ENCODE measurements around the gene RAP1GAP2.

Gene RAP1GAP2

GRCh38 chr17:2819921-2820501, 23.8 kb downstream of the RAP1GAP2 start:
- ChIA-PET CTCF (no interaction called here), POLR2A (no interaction called here)
- Histone ChIP-seq H3K9me3 (ENCODE audit: control insufficient read depth, insufficient read depth, low read depth, low read length) (no peaks in the 10 kb centered on the region), H3K4me1 (ENCODE audit: control insufficient read depth, insufficient read depth, low read length) (0 out of 2 replicates have a peak, but pooled peaks cover 3% of the 10 kb centered on the region), H3K36me3 (ENCODE audit: control insufficient read depth in 2 of 2, insufficient read depth in 1 of 2, low read length in 2 of 2) (no peaks in the 10 kb centered on the region), H3K4me3 (ENCODE audit: low read depth, low read length) (no peak overlapping the region), H3K27ac (ENCODE audit: extremely low read depth, low read depth, low read length) (no peak overlapping the region)
- TF ChIP-seq MZF1 (tag by site-specific recombination; IDR thresholded peaks at IDR 0.05; ENCODE audit: borderline replicate concordance) (peak; percentile 94), ZNF843 (tag by site-specific recombination; IDR thresholded peaks at IDR 0.05) (no peak)

- CTCF ChIA-PET: interaction anchor here (0.6 to 0.8 kb wide), 4 partner anchors 22 to 730 kb away, joined by 3 to 4 read pairs (median 3); no protein-coding TSS in a partner anchor
- POLR2A ChIA-PET: interaction anchor here (0.6 kb wide), 2 partner anchors 11 to 915 kb away, joined by 3 to 5 read pairs; no protein-coding TSS in a partner anchor
Measured at GRCh38 chr17:2821868-2822267, 25.6 kb downstream of the RAP1GAP2 start.

DNA sequence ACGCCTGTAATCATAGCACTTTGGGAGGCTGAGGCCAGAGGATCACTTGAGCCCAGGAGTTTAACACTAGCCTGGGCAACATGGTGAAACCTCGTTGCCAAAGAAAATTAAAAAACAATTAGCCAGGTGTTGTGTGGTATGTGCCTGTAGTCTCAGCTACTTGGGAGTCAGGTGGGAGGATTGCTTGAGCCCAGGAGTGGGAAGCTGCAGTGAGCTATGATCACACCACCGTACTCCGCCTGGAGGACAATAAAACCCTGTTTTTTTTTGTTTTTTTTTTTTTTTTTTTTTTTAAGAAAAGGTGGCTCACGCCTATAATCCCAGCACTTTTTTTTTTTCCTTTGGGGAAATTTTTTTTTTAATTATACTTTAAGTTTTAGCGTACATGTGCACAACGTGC, 26.1 kb downstream of the RAP1GAP2 start:
- CTCF ChIA-PET: interaction anchor here (0.6 to 0.8 kb wide), 2 partner anchors 22 to 730 kb away, joined by 3 read pairs; no protein-coding TSS in a partner anchor
- H3K9me3 ChIP-seq (ENCODE audit: control insufficient read depth, insufficient read depth, low read depth, low read length): no peaks in the 10 kb centered on the region
- no peak overlapping the region for H3K27ac ChIP-seq (ENCODE audit: extremely low read depth, low read depth, low read length)
- TF ChIP-seq ZNF138 (tag by site-specific recombination; IDR thresholded peaks at IDR 0.05; ENCODE audit: borderline replicate concordance) (no peak), ZFHX2 (tag by site-specific recombination; conservative IDR thresholded peaks at IDR 0.05) (peak; percentile 19; the same call in 1 of the 2 replicates), EGR2 (tag by site-specific recombination; IDR thresholded peaks at IDR 0.05; ENCODE audit: low read depth) (peak; percentile 53), ZNF785 (tag by site-specific recombination; IDR thresholded peaks at IDR 0.05) (no peak), ZNF366 (tag by site-specific recombination; conservative IDR thresholded peaks at IDR 0.05) (no peak)
- TF ChIP-seq, protein P1, sequence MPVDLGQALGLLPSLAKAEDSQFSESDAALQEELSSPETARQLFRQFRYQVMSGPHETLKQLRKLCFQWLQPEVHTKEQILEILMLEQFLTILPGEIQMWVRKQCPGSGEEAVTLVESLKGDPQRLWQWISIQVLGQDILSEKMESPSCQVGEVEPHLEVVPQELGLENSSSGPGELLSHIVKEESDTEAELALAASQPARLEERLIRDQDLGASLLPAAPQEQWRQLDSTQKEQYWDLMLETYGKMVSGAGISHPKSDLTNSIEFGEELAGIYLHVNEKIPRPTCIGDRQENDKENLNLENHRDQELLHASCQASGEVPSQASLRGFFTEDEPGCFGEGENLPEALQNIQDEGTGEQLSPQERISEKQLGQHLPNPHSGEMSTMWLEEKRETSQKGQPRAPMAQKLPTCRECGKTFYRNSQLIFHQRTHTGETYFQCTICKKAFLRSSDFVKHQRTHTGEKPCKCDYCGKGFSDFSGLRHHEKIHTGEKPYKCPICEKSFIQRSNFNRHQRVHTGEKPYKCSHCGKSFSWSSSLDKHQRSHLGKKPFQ (tag by site-specific recombination; IDR thresholded peaks at IDR 0.05): peak; percentile 41; the same call in 1 of the 2 replicates
- TF ChIP-seq, protein P2, sequence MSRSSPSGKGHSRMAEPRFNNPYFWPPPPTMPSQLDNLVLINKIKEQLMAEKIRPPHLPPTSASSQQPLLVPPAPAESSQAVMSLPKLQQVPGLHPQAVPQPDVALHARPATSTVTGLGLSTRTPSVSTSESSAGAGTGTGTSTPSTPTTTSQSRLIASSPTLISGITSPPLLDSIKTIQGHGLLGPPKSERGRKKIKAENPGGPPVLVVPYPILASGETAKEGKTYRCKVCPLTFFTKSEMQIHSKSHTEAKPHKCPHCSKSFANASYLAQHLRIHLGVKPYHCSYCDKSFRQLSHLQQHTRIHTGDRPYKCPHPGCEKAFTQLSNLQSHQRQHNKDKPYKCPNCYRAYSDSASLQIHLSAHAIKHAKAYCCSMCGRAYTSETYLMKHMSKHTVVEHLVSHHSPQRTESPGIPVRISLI (tag by site-specific recombination; IDR thresholded peaks at IDR 0.05): peak; percentile 67
- no peaks in the 10 kb centered on the region for H3K4me1 ChIP-seq (ENCODE audit: control insufficient read depth, insufficient read depth, low read length)
- POLR2A ChIA-PET: interaction anchor here (0.6 kb wide), 1 partner anchor 916 kb away, joined by 5 read pairs; no protein-coding TSS in a partner anchor
- H3K36me3 ChIP-seq (ENCODE audit: control insufficient read depth in 2 of 2, insufficient read depth in 1 of 2, low read length in 2 of 2): no peaks in the 10 kb centered on the region
- H3K4me3 ChIP-seq (ENCODE audit: low read depth, low read length): no peak overlapping the region

More at GRCh38 chr17:2821868-2822267, 25.6 kb downstream of the RAP1GAP2 start:
- no peaks in the 10 kb centered on the region for H3K9me3 ChIP-seq (ENCODE audit: control insufficient read depth, insufficient read depth, low read depth, low read length)
- no peak overlapping the region for H3K27ac ChIP-seq (ENCODE audit: extremely low read depth, low read depth, low read length)
- no peak overlapping the region for H3K4me3 ChIP-seq (ENCODE audit: low read depth, low read length)
- H3K4me1 ChIP-seq (ENCODE audit: control insufficient read depth, insufficient read depth, low read length): no peaks in the 10 kb centered on the region
- no peaks in the 10 kb centered on the region for H3K36me3 ChIP-seq (ENCODE audit: control insufficient read depth in 2 of 2, insufficient read depth in 1 of 2, low read length in 2 of 2)
- no peak for TF ChIP-seq ZBTB20 (tag by site-specific recombination; IDR thresholded peaks at IDR 0.05)
- TF ChIP-seq, protein P3, sequence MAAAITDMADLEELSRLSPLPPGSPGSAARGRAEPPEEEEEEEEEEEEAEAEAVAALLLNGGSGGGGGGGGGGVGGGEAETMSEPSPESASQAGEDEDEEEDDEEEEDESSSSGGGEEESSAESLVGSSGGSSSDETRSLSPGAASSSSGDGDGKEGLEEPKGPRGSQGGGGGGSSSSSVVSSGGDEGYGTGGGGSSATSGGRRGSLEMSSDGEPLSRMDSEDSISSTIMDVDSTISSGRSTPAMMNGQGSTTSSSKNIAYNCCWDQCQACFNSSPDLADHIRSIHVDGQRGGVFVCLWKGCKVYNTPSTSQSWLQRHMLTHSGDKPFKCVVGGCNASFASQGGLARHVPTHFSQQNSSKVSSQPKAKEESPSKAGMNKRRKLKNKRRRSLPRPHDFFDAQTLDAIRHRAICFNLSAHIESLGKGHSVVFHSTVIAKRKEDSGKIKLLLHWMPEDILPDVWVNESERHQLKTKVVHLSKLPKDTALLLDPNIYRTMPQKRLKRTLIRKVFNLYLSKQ (tag by site-specific recombination; IDR thresholded peaks at IDR 0.05; ENCODE audit: borderline replicate concordance): no peak
